K562 (cell line): ENCODE results near the gene TMEM72. TPM values are rescaled to one million over a fixed set of nuclear protein-coding genes. Genes with fewer than 3 reads are reported as not detected.

Experiments used
- ATAC-seq: fragments of 200-7000 bp; cut with Tn5 transposase; 3 replicates; pipeline ENCODE4 v1.9.1; 2020; ENCODE audit warnings: moderate library complexity
- BruUV-seq: library from RNA; stranded (reverse); fragments of 400-500 nt; replicated peaks from 2 replicates; lab custom pipeline; 2021; lab: Mats Ljungman, UMichigan
- CTCF ChIA-PET: fragments of 300-600 bp; formaldehyde crosslinking; extraction: SDS; loops from one replicate; lab custom pipeline; 2021; ENCODE audit warnings: low intra/inter-chr PET ratio; lab: Yijun Ruan, JAX
- POLR2A ChIA-PET: fragments of 300-600, 350-650 bp; sonication (Branson Sonifier 250); formaldehyde crosslinking; extraction: SDS; loops from one replicate; lab custom pipeline; 2021; ENCODE audit warnings: antibody characterized with exemption, inconsistent platforms; lab: Yijun Ruan, JAX
- DNase-seq, 4 experiments: peaks; one replicate each; pipeline versions ENCODE4 v3.0.0 to v3.0.0-alpha.2; 2011 to 2018; ENCODE audit warnings: low spot score in 3 of 4, mixed read lengths in 3 of 4; ENCODE audit errors: extremely low read depth in 1 of 4
- FAIRE-seq: peaks from 2 replicates; lab custom pipeline; 2011; peaks lifted over from hg19 to GRCh38; lab: Jason Lieb, UNC
- H2AFZ ChIP-seq: 2 replicates; pipeline ENCODE4 v1.6.0; 2011; ENCODE audit warnings: low read depth, low read length, control low read depth, inconsistent platforms
- H3K27ac ChIP-seq: fragments of 200-600 bp; 3 replicates; pipeline ENCODE4 v1.8.0; 2011; ENCODE audit warnings: low read depth, mild to moderate bottlenecking, control low read depth, inconsistent platforms, low read length, moderate library complexity, mixed read lengths; ENCODE audit errors: extremely low read depth
- H3K27me3 ChIP-seq, 2 experiments: fragments of 300-600 bp in 1 of 2; 2 replicates in 1 of 2; 3 replicates in 1 of 2; pipeline versions ENCODE4 v1.6.0 to v1.8.0; 2011; ENCODE audit warnings: inconsistent platforms in 2 of 2, low read length in 2 of 2, mild to moderate bottlenecking in 1 of 2, mixed read lengths in 1 of 2, moderate library complexity in 1 of 2; ENCODE audit not compliant: control insufficient read depth in 2 of 2, insufficient read depth in 2 of 2
- H3K36me3 ChIP-seq: fragments of 300-600 bp; 3 replicates; pipeline ENCODE4 v1.8.0; 2011; ENCODE audit warnings: mild to moderate bottlenecking, low read length, inconsistent platforms; ENCODE audit not compliant: control insufficient read depth, insufficient read depth
- H3K4me1 ChIP-seq, 2 experiments: fragments of 200-600 bp in 1 of 2; replicated peaks in 1 of 2; 2 replicates in 1 of 2; 3 replicates in 1 of 2; pipeline versions ENCODE4 v1.5.1 to v1.8.0; 2011; ENCODE audit warnings: inconsistent platforms in 2 of 2, low read length in 2 of 2, mild to moderate bottlenecking in 1 of 2, mixed read lengths in 1 of 2, moderate library complexity in 1 of 2; ENCODE audit not compliant: control insufficient read depth in 2 of 2, insufficient read depth in 2 of 2
- H3K4me2 ChIP-seq: 2 replicates; pipeline ENCODE4 v1.6.1; 2011; ENCODE audit warnings: low read length, control low read depth, inconsistent platforms, mixed read lengths; ENCODE audit not compliant: insufficient read depth
- H3K4me3 ChIP-seq: fragments of 200-600 bp; sonication (generic), shearing (Covaris generic); 2 replicates; pipeline ENCODE4 v1.5.1; 2016; ENCODE audit warnings: control low read depth, inconsistent platforms
- H3K79me2 ChIP-seq: fragments of 200-600 bp; 3 replicates; pipeline ENCODE4 v1.8.0; 2011; ENCODE audit warnings: low read length, inconsistent platforms; ENCODE audit not compliant: control insufficient read depth, insufficient read depth
- H3K9ac ChIP-seq, 2 experiments: 2 replicates each; pipeline versions ENCODE4 v1.6.0 to v1.6.1; 2011; ENCODE audit warnings: low read depth in 2 of 2, low read length in 2 of 2, control low read depth in 1 of 2, inconsistent platforms in 1 of 2, mild to moderate bottlenecking in 1 of 2, mixed read lengths in 1 of 2; ENCODE audit not compliant: insufficient read depth in 1 of 2
- H3K9me1 ChIP-seq: one replicate; pipeline ENCODE4 v1.6.0; 2011; ENCODE audit warnings: inconsistent platforms, mild to moderate bottlenecking, low read length, moderate library complexity; ENCODE audit not compliant: control insufficient read depth, insufficient read depth
- H3K9me3 ChIP-seq: replicated peaks from 2 replicates; pipeline ENCODE4 v1.5.1; 2011; ENCODE audit warnings: low read depth, low read length, inconsistent platforms; ENCODE audit not compliant: control insufficient read depth, insufficient read depth
- H4K20me1 ChIP-seq: replicated peaks from 2 replicates; pipeline ENCODE4 v1.6.1; 2011; ENCODE audit warnings: low read length, inconsistent platforms, mixed read lengths; ENCODE audit not compliant: control insufficient read depth, insufficient read depth
- ATF1 ChIP-seq, 2 experiments: fragments of 450-650 bp in 1 of 2; IDR thresholded peaks; 2 replicates each; pipeline ENCODE4 v1.6.1; 2016; ENCODE audit warnings: missing compliant biosample characterization in 1 of 2, missing genetic modification characterization in 1 of 2
- GTF2E2 ChIP-seq: fragments of 200-800 bp; sonication (Bioruptor generic); IDR thresholded peaks from 2 replicates; pipeline ENCODE4 v1.6.1; 2016; ENCODE audit warnings: missing genetic modification characterization, missing compliant biosample characterization
- HOXB6 ChIP-seq: fragments of 250-450 bp; sonication (Bioruptor Pico); IDR thresholded peaks from 2 replicates; pipeline ENCODE4 v1.5.1; 2022; ENCODE audit warnings: mild to moderate bottlenecking, borderline replicate concordance
- JUND ChIP-seq, 2 experiments: IDR thresholded peaks; 2 replicates in 1 of 2; 3 replicates in 1 of 2; pipeline ENCODE4 v1.6.1; 2011; ENCODE audit warnings: borderline replicate concordance in 2 of 2, low read depth in 2 of 2, low read length in 2 of 2, improper control_type of control experiment in 1 of 2, missing biosample characterization in 1 of 2, missing genetic modification characterization in 1 of 2, missing genetic modification reagents in 1 of 2
- LCOR ChIP-seq: sonication (generic); formaldehyde crosslinking; IDR thresholded peaks from 2 replicates; pipeline ENCODE4 v1.8.0; 2022; ENCODE audit warnings: mild to moderate bottlenecking, missing genetic modification reagents
- NCOR1 ChIP-seq: fragments of 450-650 bp; IDR thresholded peaks from 2 replicates; pipeline ENCODE4 v1.6.1; 2016; ENCODE audit warnings: mild to moderate bottlenecking, moderate library complexity
- NFE2 ChIP-seq: IDR thresholded peaks from 2 replicates; pipeline ENCODE4 v1.6.1; 2014; ENCODE audit warnings: antibody characterized with exemption, low read depth
- TCFL5 ChIP-seq: fragments of 250-450 bp; sonication (Bioruptor Pico); conservative IDR thresholded peaks from 2 replicates; pipeline ENCODE4 v1.6.1; 2021; ENCODE audit warnings: mild to moderate bottlenecking, moderate library complexity, matching md5 sums
- TSC22D4 ChIP-seq: fragments of 450-650 bp; IDR thresholded peaks from 2 replicates; pipeline ENCODE4 v1.6.1; 2016; ENCODE audit warnings: missing genetic modification characterization, missing biosample characterization, control low read depth
- ZNF239 ChIP-seq: fragments of 250-450 bp; sonication (Bioruptor Pico); IDR thresholded peaks from 2 replicates; pipeline ENCODE4 v1.4.0; 2020; ENCODE audit warnings: mild to moderate bottlenecking
- ZNF277 ChIP-seq: fragments of 250-450 bp; sonication (Bioruptor Pico); IDR thresholded peaks from 2 replicates; pipeline ENCODE4 v1.8.0; 2022; ENCODE audit warnings: inconsistent platforms, mild to moderate bottlenecking, moderate library complexity, borderline replicate concordance
- WGBS: fragments of 100-300 bp; shearing (Covaris generic); methylation state at CpG from one replicate; pipeline ENCODE4 v1.1.6; 2016; ENCODE audit warnings: low coverage, mixed read lengths; ENCODE audit not compliant: insufficient coverage; ENCODE audit errors: missing lambda C conversion rate; 5-methylcytosine and 5-hydroxymethylcytosine counted together
- in situ Hi-C: fragments of 300-500 bp; cut with MboI; formaldehyde crosslinking; loops from 4 replicates; pipeline ENCODE4 v1.15.0; 2018; ENCODE audit warnings: inconsistent platforms, mixed read lengths
- intact Hi-C: fragments of 100-400 bp; cut with micrococcal nuclease; formaldehyde crosslinking; loops from 2 replicates; pipeline ENCODE4 v1.14.2; 2022
- polyA plus RNA-seq, 8 experiments: library from polyadenylated mRNA; depleted of rRNA in 4 of 8; stranded (reverse) in 5 of 8; unstranded in 3 of 8; fragments of >200 nt; fragmentation: Nextera tagmentation in 2 of 8; fragmentation: Illumina TruSeq in 1 of 8; extraction: Ambion mirVana in 2 of 8; extraction: Trizol in 1 of 8; gene quantifications; 2 replicates each; pipeline versions ENCODE4 v1.2.1 to v1.2.3, GENCODE V29; 2011 to 2014; ENCODE audit warnings: inconsistent platforms in 1 of 8, missing spikeins in 1 of 8
- total RNA-seq, 7 experiments: library from RNA; depleted of rRNA in 6 of 7; stranded (reverse); fragments of >200 nt in 6 of 7; fragmentation: Illumina TruSeq in 2 of 7; extraction: Trizol in 2 of 7; gene quantifications; 2 replicates each; pipeline versions ENCODE4 v1.2.1 to v1.2.3, GENCODE V29; 2011 to 2021; ENCODE audit warnings: low replicate concordance in 1 of 7

TMEM72 gene
- total and polyA plus RNA-seq, 9 of the 15 experiments (the other 6 are each of a cell fraction or from before 2014, with no cell fraction given) = not detected

DNA sequence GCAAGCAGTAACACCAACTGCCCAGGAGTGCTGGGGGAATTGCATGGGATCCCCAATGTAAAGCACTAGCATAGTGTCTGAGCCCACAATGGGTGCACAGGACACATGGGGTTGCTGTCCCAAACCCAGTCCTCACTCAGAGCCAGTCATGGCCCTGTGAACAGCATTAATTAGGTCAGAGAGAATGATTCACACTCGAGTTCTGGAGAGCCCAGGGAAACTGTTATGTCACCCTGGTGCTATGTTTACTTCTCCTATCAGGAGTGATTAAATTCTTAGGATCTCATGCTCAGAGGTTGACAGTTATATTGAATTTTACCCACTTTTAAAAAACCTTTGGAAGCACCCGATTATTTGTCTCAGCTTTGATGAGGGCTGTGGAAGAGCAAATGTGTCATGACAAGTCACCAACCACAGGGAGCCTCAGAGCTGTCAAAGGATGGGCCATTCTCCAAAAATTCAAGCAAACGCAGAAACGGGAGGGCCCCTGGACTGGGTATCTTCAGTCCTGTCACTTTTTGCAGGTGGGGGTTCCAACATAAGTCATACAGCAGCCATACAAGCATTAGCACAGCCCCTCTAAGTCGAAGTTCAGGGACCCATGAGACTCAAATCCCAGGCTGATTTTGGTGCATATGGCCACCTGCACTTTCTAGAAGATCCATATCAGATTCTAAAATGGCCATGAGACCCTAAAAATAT, 47.2 kb downstream of the TMEM72 start:
- ChIA-PET CTCF (no interaction called here), POLR2A (no interaction called here)
- ATAC-seq (no peak), FAIRE-seq (peak; percentile 26), DNase-seq (no peak)
- H3K9me1 ChIP-seq = peaks cover 4% of the 10 kb centered on the region
- TF ChIP-seq ZNF277 (CRISPR knock-in tag) = 0 out of 2 replicates have a peak, but pooled peaks have one; percentile 13
- no peak for TF ChIP-seq JUND (IDR thresholded peaks at IDR 0.05; ENCODE audit: borderline replicate concordance, low read depth, low read length)
- 0 out of 3 replicates have a peak, but pooled peaks have one; percentile 15 for TF ChIP-seq JUND (tag; IDR thresholded peaks at IDR 0.05; ENCODE audit: borderline replicate concordance, low read depth, low read length)
- no peak for TF ChIP-seq LCOR (CRISPR knock-in tag)
- TF ChIP-seq TSC22D4 (tag) = no peak
- no peak for TF ChIP-seq ATF1 (CRISPR knock-in tag; IDR thresholded peaks at IDR 0.05)
- TF ChIP-seq ATF1 (tag; IDR thresholded peaks at IDR 0.05) = no peak
- no peak for TF ChIP-seq GTF2E2 (tag)
- TF ChIP-seq NFE2 = no peak
- TF ChIP-seq HOXB6 (CRISPR knock-in tag) = no peak
- no peak for TF ChIP-seq TCFL5
- no peak for TF ChIP-seq NCOR1
- TF ChIP-seq ZNF239 (CRISPR knock-in tag) = no peak
- H2AFZ ChIP-seq = no peak overlapping the region
- H3K79me2 ChIP-seq = no peaks in the 10 kb centered on the region
- in situ Hi-C loops = no loop called here
- H3K9me3 ChIP-seq = no peaks in the 10 kb centered on the region
- no peak overlapping the region for H3K4me3 ChIP-seq
- H3K4me1 ChIP-seq = peaks cover 8 to 11% of the 10 kb centered on the region in 2 experiments; a peak in 4 of 5 replicates
- no TSS peak for BruUV-seq
- no peak overlapping the region for H3K4me2 ChIP-seq
- no peaks in the 10 kb centered on the region for H3K36me3 ChIP-seq
- WGBS = 12% methylated on average over 5 of the region's 5 CpGs
- no peak overlapping the region for H3K9ac ChIP-seq
- H3K27ac ChIP-seq = no peak overlapping the region
- peaks cover 8% of the 10 kb centered on the region; the same call in 1 of the 2 replicates for H4K20me1 ChIP-seq
- H3K27me3 ChIP-seq = peaks cover 15 to 32% of the 10 kb centered on the region in 2 experiments; a peak in 4 of 5 replicates
- intact Hi-C loops = no loop called here
